B cell (primary cell): ENCODE results near the gene IFNA13. TPM values are rescaled to one million over a fixed set of nuclear protein-coding genes. Genes with fewer than 3 reads are reported as not detected.

Experiments used
- ATAC-seq: fragments of 200-7000 bp; cut with Tn5 transposase; one replicate; pipeline ENCODE4 v1.10.0; 2021; ENCODE audit warnings: low read depth, mild to moderate bottlenecking, moderate number of reproducible peaks, moderate library complexity
- CTCF ChIA-PET: fragments of 350-600 bp; sonication (Branson Sonifier 250); formaldehyde crosslinking; loops from one replicate; lab custom pipeline; 2021; ENCODE audit warnings: antibody characterized with exemption, inconsistent platforms; lab: Charles Lee
- POLR2A ChIA-PET: fragments of 350-600 bp; sonication (Branson Sonifier 250); formaldehyde crosslinking; loops from one replicate; lab custom pipeline; 2021; ENCODE audit warnings: antibody characterized with exemption; lab: Charles Lee
- DNase-seq: peaks from one replicate; pipeline ENCODE4 v3.0.0; 2013
- H2AFZ ChIP-seq: 2 replicates; pipeline ENCODE4 v1.6.1; 2012; ENCODE audit warnings: mild to moderate bottlenecking, low read depth, low read length; ENCODE audit not compliant: insufficient read depth, poor library complexity, severe bottlenecking
- H3K27ac ChIP-seq, 2 donors: 1 replicate in 1 of 2; 2 replicates in 1 of 2; pipeline ENCODE4 v1.5.1; 2012 to 2013; ENCODE audit warnings: low read length in 2 of 2, mild to moderate bottlenecking in 2 of 2, moderate library complexity in 1 of 2
- H3K27me3 ChIP-seq, 4 experiments: fragments of 200-600 bp in 1 of 4; sonication (generic) in 1 of 4; replicated peaks in 1 of 4; 1 replicate in 2 of 4; 2 replicates in 2 of 4; pipeline versions ENCODE4 v1.6.1 to v1.7.0; 2013 to 2016; ENCODE audit warnings: low read length in 3 of 4, mild to moderate bottlenecking in 2 of 4, mixed read lengths in 1 of 4, moderate library complexity in 1 of 4; ENCODE audit not compliant: insufficient read depth in 4 of 4, control insufficient read depth in 3 of 4; ENCODE audit errors: control extremely low read depth in 1 of 4
- H3K36me3 ChIP-seq, 2 experiments: replicated peaks in 1 of 2; 1 replicate in 1 of 2; 2 replicates in 1 of 2; pipeline versions ENCODE4 v1.6.1 to v1.7.1; 2013; ENCODE audit warnings: low read length in 1 of 2; ENCODE audit not compliant: insufficient read depth in 2 of 2, control insufficient read depth in 1 of 2; ENCODE audit errors: control extremely low read depth in 1 of 2, extremely low read depth in 1 of 2
- H3K4me1 ChIP-seq, 2 donors: fragments of 200-600 bp in 1 of 2; sonication (generic) in 1 of 2; 1 replicate in 1 of 2; 2 replicates in 1 of 2; pipeline versions ENCODE4 v1.5.1 to v1.6.1; 2013 to 2017; ENCODE audit warnings: low read length in 2 of 2; ENCODE audit not compliant: control insufficient read depth in 2 of 2, insufficient read depth in 2 of 2
- H3K4me2 ChIP-seq: replicated peaks from 2 replicates; pipeline ENCODE3; 2012; ENCODE audit warnings: mild to moderate bottlenecking, low read depth, low read length; ENCODE audit not compliant: poor library complexity, severe bottlenecking
- H3K4me3 ChIP-seq, 5 experiments: fragments of 200-600 bp in 1 of 5; sonication (generic) in 1 of 5; 1 replicate in 3 of 5; 2 replicates in 2 of 5; pipeline versions ENCODE4 v1.5.1 to v1.7.0; 2011 to 2016; ENCODE audit warnings: low read length in 4 of 5, mild to moderate bottlenecking in 4 of 5, low read depth in 2 of 5, control low read depth in 1 of 5, moderate library complexity in 1 of 5; ENCODE audit not compliant: insufficient read depth in 1 of 5; ENCODE audit errors: control extremely low read depth in 1 of 5, extremely low read depth in 1 of 5
- H3K79me2 ChIP-seq: fragments of 200-600 bp; sonication (generic); one replicate; pipeline ENCODE4 v1.6.0; 2016; ENCODE audit warnings: low read length; ENCODE audit not compliant: control insufficient read depth, insufficient read depth
- H3K9ac ChIP-seq: fragments of 200-600 bp; sonication (generic); 2 replicates; pipeline ENCODE4 v1.6.1; 2017; ENCODE audit warnings: mild to moderate bottlenecking, low read length, moderate library complexity
- H3K9me3 ChIP-seq, 3 donors: one replicate each; pipeline versions ENCODE4 v1.6.1 to v1.7.1; 2013; ENCODE audit warnings: low read length in 2 of 3; ENCODE audit not compliant: control insufficient read depth in 2 of 3, insufficient read depth in 1 of 3; ENCODE audit errors: control extremely low read depth in 1 of 3
- H4K20me1 ChIP-seq: 2 replicates; pipeline ENCODE4 v1.6.0; 2012; ENCODE audit warnings: mild to moderate bottlenecking, low read length; ENCODE audit not compliant: insufficient read depth, control insufficient read depth, poor library complexity, severe bottlenecking
- H3K27ac Mint-ChIP-seq: one replicate; pipeline ENCODE4 v1.8.0; 2021; ENCODE audit warnings: mixed read lengths
- H3K27me3 Mint-ChIP-seq: one replicate; pipeline ENCODE4 v1.8.0; 2021; ENCODE audit warnings: mixed read lengths
- H3K4me1 Mint-ChIP-seq: one replicate; pipeline ENCODE4 v1.8.0; 2021; ENCODE audit warnings: mixed read lengths
- H3K4me3 Mint-ChIP-seq: one replicate; pipeline ENCODE4 v1.8.0; 2021; ENCODE audit warnings: mixed read lengths
- H3K9me3 Mint-ChIP-seq: one replicate; pipeline ENCODE4 v1.8.0; 2022; ENCODE audit warnings: mixed read lengths; ENCODE audit not compliant: insufficient read depth
- CTCF ChIP-seq: fragments of 200-600 bp; IDR thresholded peaks from one replicate; pipeline ENCODE4 v1.8.0; 2022; ENCODE audit warnings: antibody characterized with exemption, mild to moderate bottlenecking
- EZH2 ChIP-seq: IDR thresholded peaks from 2 replicates; pipeline ENCODE4 v1.6.1; 2012; ENCODE audit warnings: borderline replicate concordance, low read depth, mild to moderate bottlenecking, moderate library complexity, low read length; ENCODE audit not compliant: insufficient read depth, poor library complexity, severe bottlenecking
- WGBS: methylation state at CpG from one replicate; pipeline ENCODE4 v1.1.5; 2013; ENCODE audit warnings: missing lambda C conversion rate; ENCODE audit not compliant: insufficient coverage; 5-methylcytosine and 5-hydroxymethylcytosine counted together
- intact Hi-C: fragments of 100-400 bp; cut with micrococcal nuclease; formaldehyde crosslinking; loops from one replicate; pipeline ENCODE4 v1.10.0; 2022
- polyA plus RNA-seq: library from polyadenylated mRNA; depleted of rRNA; stranded (reverse); fragments of >200 nt; gene quantifications from 2 replicates; pipeline ENCODE4 v1.2.3, GENCODE V29; 2012
- total RNA-seq, 2 donors: library from RNA; stranded (reverse); fragments of 120-200 nt in 1 of 2; gene quantifications; 1 replicate in 1 of 2; 2 replicates in 1 of 2; pipeline versions ENCODE4 v1.2.3 to v1.2.4, GENCODE V29; 2013 to 2022

Gene IFNA13
- total and polyA plus RNA-seq, 2 donors (not counting 1 experiment from before 2014, with no cell fraction given), result not detected

DNA sequence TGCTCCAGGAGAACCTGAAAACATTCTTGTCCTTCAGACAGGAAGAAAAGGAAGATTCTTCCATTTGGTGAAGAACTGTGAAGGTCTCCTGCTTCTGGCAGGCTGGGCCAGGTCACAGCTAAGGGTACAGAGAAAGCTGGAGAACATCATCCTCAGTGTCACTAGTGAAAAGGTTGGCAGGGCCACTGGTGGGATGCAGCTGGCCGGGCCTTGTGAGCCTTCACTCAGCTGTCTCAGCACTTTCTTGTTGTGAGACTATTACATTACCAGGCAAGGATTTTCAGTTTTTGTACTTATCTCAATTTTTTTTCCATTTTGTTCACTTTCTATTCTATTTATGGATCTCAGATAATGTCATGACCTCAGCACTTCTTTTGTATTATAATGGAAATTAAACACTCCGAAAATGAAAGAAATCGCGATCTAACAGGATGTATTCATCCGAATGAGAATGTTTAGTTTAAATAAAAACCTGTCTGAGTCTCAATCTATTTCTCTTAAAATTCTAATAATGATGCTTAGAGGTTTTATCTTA lies 31.2 kb upstream of the IFNA13 start:
- H2AFZ ChIP-seq, result no peak overlapping the region
- H3K4me3 ChIP-seq, result no peak overlapping the region
- Mint-ChIP-seq H3K27ac (no peak overlapping the region), H3K4me1 (peaks cover 22% of the 10 kb centered on the region), H3K27me3 (peaks cover 69% of the 10 kb centered on the region), H3K9me3 (no peaks in the 10 kb centered on the region), H3K4me3 (no peak overlapping the region)
- no peak overlapping the region for H3K9ac ChIP-seq
- no peak for TF ChIP-seq CTCF
- no peak for TF ChIP-seq EZH2
- WGBS, result no CpG with 5 or more reads among the region's 5 CpGs
- no peak overlapping the region for H3K4me2 ChIP-seq
- no peaks in the 10 kb centered on the region for H3K79me2 ChIP-seq
- peaks cover 4 to 57% (median 50%) of the 10 kb centered on the region in 4 experiments for H3K27me3 ChIP-seq
- POLR2A ChIA-PET, result no interaction called here
- CTCF ChIA-PET, result interaction anchor here (1.2 to 2.4 kb wide), 9 partner anchors 11 to 73 kb away, joined by 3 to 38 read pairs (median 5); partner anchors contain the start of genes IFNA2 and KLHL9
- H3K27ac ChIP-seq, result no peak overlapping the region
- no peaks in the 10 kb centered on the region for H4K20me1 ChIP-seq
- no peak for ATAC-seq
- peaks cover 17 to 22% of the 10 kb centered on the region in 2 donors for H3K4me1 ChIP-seq
- no peaks in the 10 kb centered on the region for H3K9me3 ChIP-seq
- intact Hi-C loops, result loop anchor here (2.0 to 5.0 kb wide), 2 partner anchors 14 to 33 kb away; no protein-coding TSS in a partner anchor
- no peak for DNase-seq
- no peaks in the 10 kb centered on the region for H3K36me3 ChIP-seq
